ENCODE measurements around the gene XIRP2. TPM values are rescaled to one million over a fixed set of nuclear protein-coding genes. Genes with fewer than 3 reads are reported as not detected.

Gene XIRP2
- total RNA-seq, 2 donors from 2014 or later = 42.8 to 43.7 TPM

DNA sequence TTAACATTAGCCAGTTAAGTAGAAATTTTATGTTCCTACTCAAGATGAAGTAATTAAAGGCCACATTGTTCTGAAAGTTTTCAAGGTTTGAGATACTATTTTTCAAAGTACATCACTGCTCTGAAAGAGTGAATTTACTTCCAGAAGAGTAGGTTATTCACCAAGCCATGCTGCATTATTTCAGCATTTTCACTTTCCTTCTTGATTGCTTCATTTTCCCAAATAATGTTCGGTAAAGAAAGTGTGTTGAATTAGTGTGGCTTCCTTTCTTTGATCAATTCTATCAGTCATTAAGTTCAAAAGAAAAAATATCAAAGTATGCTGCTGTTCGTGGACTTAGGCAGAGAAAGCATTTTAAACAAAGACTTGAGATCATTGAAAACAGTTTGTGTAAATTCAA is 310.3 kb downstream of the XIRP2 start:
- Histone ChIP-seq H3K4me3 (no peak overlapping the region), H3K27ac (peak overlapping the region; percentile 18 to 84), H3K9me3 (no peaks in the 10 kb centered on the region), H3K36me3 (no peaks in the 10 kb centered on the region), H3K27me3 (no peaks in the 10 kb centered on the region), H3K4me1 (peaks cover 0 to 16% of the 10 kb centered on the region in 2 donors)
- TF ChIP-seq, protein P1, sequence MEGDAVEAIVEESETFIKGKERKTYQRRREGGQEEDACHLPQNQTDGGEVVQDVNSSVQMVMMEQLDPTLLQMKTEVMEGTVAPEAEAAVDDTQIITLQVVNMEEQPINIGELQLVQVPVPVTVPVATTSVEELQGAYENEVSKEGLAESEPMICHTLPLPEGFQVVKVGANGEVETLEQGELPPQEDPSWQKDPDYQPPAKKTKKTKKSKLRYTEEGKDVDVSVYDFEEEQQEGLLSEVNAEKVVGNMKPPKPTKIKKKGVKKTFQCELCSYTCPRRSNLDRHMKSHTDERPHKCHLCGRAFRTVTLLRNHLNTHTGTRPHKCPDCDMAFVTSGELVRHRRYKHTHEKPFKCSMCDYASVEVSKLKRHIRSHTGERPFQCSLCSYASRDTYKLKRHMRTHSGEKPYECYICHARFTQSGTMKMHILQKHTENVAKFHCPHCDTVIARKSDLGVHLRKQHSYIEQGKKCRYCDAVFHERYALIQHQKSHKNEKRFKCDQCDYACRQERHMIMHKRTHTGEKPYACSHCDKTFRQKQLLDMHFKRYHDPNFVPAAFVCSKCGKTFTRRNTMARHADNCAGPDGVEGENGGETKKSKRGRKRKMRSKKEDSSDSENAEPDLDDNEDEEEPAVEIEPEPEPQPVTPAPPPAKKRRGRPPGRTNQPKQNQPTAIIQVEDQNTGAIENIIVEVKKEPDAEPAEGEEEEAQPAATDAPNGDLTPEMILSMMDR (IDR thresholded peaks at IDR 0.05) = no peak
- no peak for DNase-seq (ENCODE audit: low spot score)

DNA sequence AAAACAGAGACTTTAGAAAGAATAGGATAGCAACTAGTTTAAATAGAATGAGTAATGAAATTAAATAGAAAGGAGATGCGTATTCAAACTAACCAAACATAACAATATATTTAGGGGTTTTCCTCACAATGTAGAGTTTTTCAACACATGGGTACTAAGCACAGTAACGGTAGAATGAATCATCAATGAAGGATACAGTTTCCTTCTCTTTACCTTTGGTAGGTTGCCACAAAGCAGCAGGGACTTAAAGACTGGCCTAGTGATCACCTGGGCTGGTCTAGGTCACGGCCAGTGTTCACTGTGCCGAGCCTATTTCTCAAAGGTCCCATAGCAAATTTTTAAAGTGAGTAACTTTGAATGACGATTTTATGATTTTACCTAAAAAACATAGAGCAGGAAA is 311.7 kb downstream of the XIRP2 start:
- Histone ChIP-seq H3K27me3 (no peaks in the 10 kb centered on the region), H3K27ac (peak overlapping the region in 1 of 2 donors; percentile 84), H3K36me3 (no peaks in the 10 kb centered on the region), H3K9me3 (no peaks in the 10 kb centered on the region), H3K4me1 (peaks cover 0 to 16% of the 10 kb centered on the region in 2 donors), H3K4me3 (no peak overlapping the region)
- DNase-seq (ENCODE audit: low spot score) = no peak
- TF ChIP-seq, protein P1 (IDR thresholded peaks at IDR 0.05) = no peak

DNA sequence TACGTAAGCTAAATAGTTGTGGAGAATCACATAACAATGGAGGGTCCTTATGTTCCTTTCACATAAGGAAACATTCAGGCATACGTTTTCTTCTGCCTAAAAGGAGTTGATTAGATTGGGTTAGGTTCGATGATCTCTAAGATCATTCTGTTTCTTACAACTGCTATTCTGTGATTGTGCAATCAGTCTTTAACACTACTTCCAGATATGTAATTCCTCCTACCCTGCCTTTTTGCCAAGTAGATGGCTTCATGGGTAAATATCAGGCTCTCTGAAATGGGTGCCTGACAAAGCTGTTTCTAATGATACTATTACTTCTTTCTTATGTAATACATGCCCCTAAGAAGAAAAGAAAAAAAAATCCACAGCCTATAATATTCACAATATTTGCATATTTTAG is 321.5 kb downstream of the XIRP2 start:
- Histone ChIP-seq H3K4me1 (no peaks in the 10 kb centered on the region), H3K36me3 (no peaks in the 10 kb centered on the region), H3K27ac (no peak overlapping the region), H3K4me3 (no peak overlapping the region), H3K9me3 (no peaks in the 10 kb centered on the region), H3K27me3 (no peaks in the 10 kb centered on the region)
- TF ChIP-seq, protein P1 (IDR thresholded peaks at IDR 0.05) = no peak
- DNase-seq (ENCODE audit: low spot score) = no peak

DNA sequence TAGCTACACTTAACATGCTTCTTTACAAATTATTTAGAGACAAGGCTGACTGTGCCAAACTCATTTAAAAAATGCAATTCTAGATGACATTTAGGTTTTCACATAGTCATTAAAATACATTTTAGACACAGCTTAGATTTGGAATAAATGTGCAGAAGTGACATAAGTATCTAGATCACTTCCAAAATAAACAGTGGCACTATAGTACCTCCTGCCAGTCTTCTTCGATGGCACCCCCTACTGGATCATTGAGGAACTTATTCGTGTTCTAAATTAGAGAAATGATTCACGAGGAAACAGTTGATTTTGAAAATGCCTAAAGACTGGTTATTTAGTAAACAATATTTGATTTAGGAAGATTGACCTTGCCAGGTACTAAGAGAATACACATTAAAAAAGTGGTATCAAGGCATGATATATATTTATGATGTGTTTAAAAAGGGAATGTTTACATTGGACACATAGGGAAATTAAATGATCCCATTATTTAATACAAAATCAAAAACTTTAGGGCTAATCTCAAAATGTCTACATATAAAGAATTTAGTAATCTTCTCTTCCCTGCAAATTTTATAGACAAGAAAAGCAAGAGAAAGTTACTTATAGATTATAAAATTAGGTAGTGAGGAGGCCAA is 323.9 kb downstream of the XIRP2 start:
- Histone ChIP-seq H3K9me3 (no peaks in the 10 kb centered on the region), H3K4me3 (no peak overlapping the region), H3K4me1 (no peaks in the 10 kb centered on the region), H3K36me3 (no peaks in the 10 kb centered on the region), H3K27ac (no peak overlapping the region), H3K27me3 (no peaks in the 10 kb centered on the region)
- TF ChIP-seq, protein P1 (IDR thresholded peaks at IDR 0.05) = peak; percentile 70 to 89
- no peak for DNase-seq (ENCODE audit: low spot score)

DNA sequence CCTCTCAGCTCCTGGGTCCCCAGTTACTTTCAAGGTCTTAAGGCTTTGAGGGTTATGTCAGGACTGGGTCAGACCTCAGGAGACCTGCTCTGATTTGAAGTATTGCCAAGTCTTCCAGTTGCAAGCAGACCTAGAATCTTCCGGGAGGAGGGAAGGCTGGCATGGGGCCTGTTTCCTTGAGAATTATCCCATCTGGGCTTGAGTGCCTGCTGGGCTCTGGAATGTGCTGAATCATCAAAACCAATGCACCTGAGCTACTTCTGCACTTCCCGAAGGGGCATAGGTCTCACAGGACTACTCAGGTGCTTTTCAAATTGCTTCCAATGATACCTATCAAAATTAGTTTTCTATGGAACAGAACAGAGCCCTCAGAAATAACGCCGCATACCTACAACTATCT is 327.3 kb downstream of the XIRP2 start:
- H3K27ac ChIP-seq = no peak overlapping the region
- TF ChIP-seq, protein P1 (IDR thresholded peaks at IDR 0.05) = no peak
- DNase-seq (ENCODE audit: low spot score) = no peak

DNA sequence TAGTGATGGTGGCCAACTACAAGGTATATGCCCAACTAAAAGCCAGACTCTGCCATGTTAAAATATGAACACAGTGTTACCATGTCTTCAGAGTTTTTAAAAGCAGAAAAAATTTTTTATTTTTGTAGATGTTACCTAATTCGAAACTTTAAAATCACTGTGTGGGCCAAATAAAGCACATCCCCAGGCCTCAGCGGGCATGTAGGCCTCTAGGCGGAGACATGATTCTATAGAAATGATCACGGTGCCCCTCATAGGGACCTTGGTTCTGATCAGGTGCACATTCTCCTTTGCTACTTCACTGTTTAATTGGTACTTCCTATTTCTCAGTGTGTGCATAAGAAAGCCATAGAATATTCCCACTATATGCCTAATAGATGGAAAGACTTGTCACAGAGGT is 349.2 kb downstream of the XIRP2 start:
- H3K4me3 ChIP-seq = no peak overlapping the region
- DNase-seq (ENCODE audit: low spot score) = no peak
- TF ChIP-seq, protein P1 (IDR thresholded peaks at IDR 0.05) = no peak
- no peaks in the 10 kb centered on the region for H3K4me1 ChIP-seq
- H3K27ac ChIP-seq = no peak overlapping the region
- no peaks in the 10 kb centered on the region for H3K27me3 ChIP-seq
- no peaks in the 10 kb centered on the region for H3K36me3 ChIP-seq
- H3K9me3 ChIP-seq = no peaks in the 10 kb centered on the region

More for the DNA sequence above, 327.3 kb downstream of the XIRP2 start:
- no peaks in the 10 kb centered on the region for H3K4me1 ChIP-seq
- H3K4me3 ChIP-seq = no peak overlapping the region
- no peaks in the 10 kb centered on the region for H3K9me3 ChIP-seq
- no peaks in the 10 kb centered on the region for H3K27me3 ChIP-seq
- no peaks in the 10 kb centered on the region for H3K36me3 ChIP-seq
